Common myeloid progenitor, CD34-positive (primary cell): ENCODE data around the gene AHCYL2.
"Not testable (repeated sequence)": the region's sequence is repeated elsewhere in the genome, so short reads cannot be mapped to it uniquely, and the experiment has no call there.

Experiments used
- CTCF ChIA-PET: fragments of 350-600 bp; sonication (Branson Sonifier 250); formaldehyde crosslinking; loops from one replicate; lab custom pipeline; 2021; ENCODE audit warnings: antibody characterized with exemption; lab: Charles Lee
- POLR2A ChIA-PET: fragments of 350-600 bp; sonication (Branson Sonifier 250); formaldehyde crosslinking; loops from one replicate; lab custom pipeline; 2021; ENCODE audit warnings: antibody characterized with exemption; lab: Charles Lee
- DNase-seq, 3 donors: peaks; one replicate each; pipeline versions ENCODE4 v3.0.0 to v3.0.0-alpha.2; 2013
- H3K27ac ChIP-seq, 2 experiments: 1 replicate in 1 of 2; 2 replicates in 1 of 2; pipeline ENCODE4 v1.7.0; 2013; ENCODE audit warnings: inconsistent platforms in 2 of 2, low read length in 2 of 2, mild to moderate bottlenecking in 2 of 2, low read depth in 1 of 2, moderate library complexity in 1 of 2; ENCODE audit not compliant: severe bottlenecking in 2 of 2, insufficient read depth in 1 of 2, poor library complexity in 1 of 2
- H3K27me3 ChIP-seq, 5 experiments: replicated peaks in 2 of 5; 1 replicate in 3 of 5; 2 replicates in 2 of 5; pipeline versions ENCODE4 v1.6.1 to v1.7.0; 2013; ENCODE audit warnings: low read length in 4 of 5, mild to moderate bottlenecking in 2 of 5, moderate library complexity in 2 of 5, inconsistent platforms in 1 of 5; ENCODE audit not compliant: insufficient read depth in 5 of 5, control insufficient read depth in 4 of 5
- H3K36me3 ChIP-seq, 4 experiments: 1 replicate in 2 of 4; 2 replicates in 2 of 4; pipeline versions ENCODE4 v1.6.1 to v1.7.0; 2013; ENCODE audit warnings: low read length in 3 of 4, control low read depth in 1 of 4, mild to moderate bottlenecking in 1 of 4; ENCODE audit not compliant: control insufficient read depth in 4 of 4, insufficient read depth in 4 of 4
- H3K4me1 ChIP-seq, 4 experiments: 1 replicate in 3 of 4; 2 replicates in 1 of 4; pipeline versions ENCODE4 v1.6.1 to v1.7.1; 2013; ENCODE audit warnings: low read length in 3 of 4, mild to moderate bottlenecking in 3 of 4, control low read depth in 1 of 4, inconsistent platforms in 1 of 4, moderate library complexity in 1 of 4; ENCODE audit not compliant: control insufficient read depth in 4 of 4, insufficient read depth in 4 of 4; ENCODE audit errors: control extremely low read depth in 1 of 4
- H3K4me3 ChIP-seq, 7 experiments: 1 replicate in 4 of 7; 2 replicates in 3 of 7; pipeline versions ENCODE4 v1.5.1 to v1.7.0; 2013; ENCODE audit warnings: mild to moderate bottlenecking in 7 of 7, low read length in 6 of 7, moderate library complexity in 6 of 7, inconsistent platforms in 2 of 7, low read depth in 2 of 7, control low read depth in 1 of 7; ENCODE audit not compliant: insufficient read depth in 4 of 7, control insufficient read depth in 1 of 7; ENCODE audit errors: extremely low read depth in 1 of 7
- H3K9me3 ChIP-seq, 5 experiments: 1 replicate in 4 of 5; 2 replicates in 1 of 5; pipeline versions ENCODE4 v1.6.1 to v1.7.1; 2013; ENCODE audit warnings: low read length in 4 of 5, mild to moderate bottlenecking in 2 of 5, inconsistent platforms in 1 of 5, low read depth in 1 of 5, moderate library complexity in 1 of 5; ENCODE audit not compliant: control insufficient read depth in 4 of 5, insufficient read depth in 2 of 5; ENCODE audit errors: control extremely low read depth in 1 of 5
- WGBS: methylation state at CpG from one replicate; pipeline ENCODE4 v1.1.5; 2013; ENCODE audit not compliant: insufficient coverage; 5-methylcytosine and 5-hydroxymethylcytosine counted together

Gene AHCYL2

GRCh38 chr7:129240119-129240820 lies 15.4 kb downstream of the AHCYL2 start:
- POLR2A ChIA-PET: no interaction called here
- H3K4me1 ChIP-seq: no peaks in the 10 kb centered on the region
- no peak for DNase-seq
- no peaks in the 10 kb centered on the region for H3K27me3 ChIP-seq
- CTCF ChIA-PET: interaction anchor here (1.0 kb wide), 1 partner anchor 47 kb away, joined by 3 read pairs; no protein-coding TSS in a partner anchor
- H3K27ac ChIP-seq: no peak overlapping the region
- WGBS: 96% methylated on average over 3 of the region's 10 CpGs
- no peak overlapping the region for H3K4me3 ChIP-seq
- no peaks in the 10 kb centered on the region for H3K36me3 ChIP-seq
- no peaks in the 10 kb centered on the region for H3K9me3 ChIP-seq

GRCh38 chr7:129244220-129244619 lies 19.4 kb downstream of the AHCYL2 start:
- CTCF ChIA-PET: interaction anchor here (0.6 kb wide), 1 partner anchor 54 kb away, joined by 3 read pairs; no protein-coding TSS in a partner anchor
- peaks cover 0 to 3% (median 0%) of the 10 kb centered on the region in 5 experiments for H3K9me3 ChIP-seq

GRCh38 chr7:129245533-129245932 lies 20.7 kb downstream of the AHCYL2 start:
- H3K9me3 ChIP-seq: peaks cover 0 to 5% (median 0%) of the 10 kb centered on the region in 5 experiments
- no peak overlapping the region for H3K4me3 ChIP-seq
- no peak overlapping the region for H3K27ac ChIP-seq
- DNase-seq: no peak
- no CpG with 5 or more reads among the region's 3 CpGs for WGBS
- no peaks in the 10 kb centered on the region for H3K27me3 ChIP-seq
- no peaks in the 10 kb centered on the region for H3K36me3 ChIP-seq
- POLR2A ChIA-PET: no interaction called here
- CTCF ChIA-PET: no interaction called here
- H3K4me1 ChIP-seq: no peaks in the 10 kb centered on the region

More at GRCh38 chr7:129244220-129244619, 19.4 kb downstream of the AHCYL2 start:
- WGBS: no CpG with 5 or more reads among the region's 1 CpG
- Histone ChIP-seq H3K4me3 (no peak overlapping the region), H3K36me3 (no peaks in the 10 kb centered on the region), H3K4me1 (no peaks in the 10 kb centered on the region), H3K27me3 (no peaks in the 10 kb centered on the region), H3K27ac (no peak overlapping the region)
- POLR2A ChIA-PET: no interaction called here
- no peak for DNase-seq

GRCh38 chr7:129247087-129247486 lies 22.3 kb downstream of the AHCYL2 start:
- H3K9me3 ChIP-seq: peaks cover 0 to 5% (median 0%) of the 10 kb centered on the region in 5 experiments
- no CpG with 5 or more reads among the region's 2 CpGs for WGBS
- peak in 2 of 3 donors; percentile 44 to 66 for DNase-seq
- no peaks in the 10 kb centered on the region for H3K4me1 ChIP-seq
- H3K27me3 ChIP-seq: no peaks in the 10 kb centered on the region
- ChIA-PET CTCF (interaction anchor here (0.8 to 1.6 kb wide), 3 partner anchors 13 to 56 kb away, joined by 3 to 5 read pairs (median 4); no protein-coding TSS in a partner anchor), POLR2A (interaction anchor here (2.4 kb wide), 1 partner anchor 9 kb away, joined by 6 read pairs; no protein-coding TSS in a partner anchor)
- H3K36me3 ChIP-seq: no peaks in the 10 kb centered on the region
- H3K27ac ChIP-seq: no peak overlapping the region
- no peak overlapping the region for H3K4me3 ChIP-seq

- ChIA-PET CTCF (interaction anchor here (1.1 kb wide), 1 partner anchor 20 kb away, joined by 3 read pairs; no protein-coding TSS in a partner anchor), POLR2A (no interaction called here)
- peaks cover 0 to 2% (median 0%) of the 10 kb centered on the region in 5 experiments for H3K9me3 ChIP-seq
- H3K4me1 ChIP-seq: peaks cover 1 to 6% (median 4%) of the 10 kb centered on the region in 4 experiments
- no peak for DNase-seq
- H3K36me3 ChIP-seq: no peaks in the 10 kb centered on the region
- H3K27ac ChIP-seq: no peak overlapping the region
- WGBS: no CpG with 5 or more reads among the region's 2 CpGs
- H3K4me3 ChIP-seq: no peak overlapping the region
- no peaks in the 10 kb centered on the region for H3K27me3 ChIP-seq
Observed at GRCh38 chr7:129252128-129252527, 27.3 kb downstream of the AHCYL2 start.

- H3K36me3 ChIP-seq, H3K27me3 ChIP-seq, H3K27ac ChIP-seq, H3K4me3 ChIP-seq, POLR2A ChIA-PET, DNase-seq, H3K9me3 ChIP-seq: not testable (repeated sequence)
- CTCF ChIA-PET: interaction anchor here (1.1 kb wide), 1 partner anchor 19 kb away, joined by 3 read pairs; no protein-coding TSS in a partner anchor
- H3K4me1 ChIP-seq: peaks cover 6 to 10% (median 8%) of the 10 kb centered on the region in 4 experiments
- WGBS: 95% methylated on average over 2 of the region's 5 CpGs
Observed at GRCh38 chr7:129252603-129253002, 27.8 kb downstream of the AHCYL2 start.

- Histone ChIP-seq H3K36me3 (no peaks in the 10 kb centered on the region), H3K4me3 (no peak overlapping the region), H3K27me3 (no peaks in the 10 kb centered on the region), H3K27ac (no peak overlapping the region), H3K4me1 (peaks cover 7 to 20% (median 17%) of the 10 kb centered on the region in 4 experiments), H3K9me3 (no peaks in the 10 kb centered on the region)
- 93% methylated on average over 3 of the region's 4 CpGs for WGBS
- CTCF ChIA-PET: interaction anchor here (0.6 to 1.4 kb wide), 4 partner anchors 16 to 783 kb away, joined by 3 to 6 read pairs (median 3); no protein-coding TSS in a partner anchor
- POLR2A ChIA-PET: interaction anchor here (0.7 kb wide), 1 partner anchor 107 kb away, joined by 6 read pairs; no protein-coding TSS in a partner anchor
- no peak for DNase-seq
Observed at GRCh38 chr7:129255800-129256199, 31.0 kb downstream of the AHCYL2 start.
